ENCODE data around the gene ALDH1A3. TPM values are rescaled to one million over a fixed set of nuclear protein-coding genes. Genes with fewer than 3 reads are reported as not detected.

Gene ALDH1A3
- total and polyA plus RNA-seq, 7 donors = 8.6 to 71.2 (median 36.4) TPM

GRCh38 chr15:100958326-100959065, 78.9 kb downstream of the ALDH1A3 start:
- WGBS, 2 donors = 60 to 74% methylated on average over 10 of the region's 10 CpGs
- Histone ChIP-seq H3K27ac (peak overlapping the region in 1 of 4 donors; percentile 8), H3K4me1 (peaks cover 0 to 19% (median 16%) of the 10 kb centered on the region in 4 donors), H3K27me3 (no peaks in the 10 kb centered on the region), H3K9me3 (no peaks in the 10 kb centered on the region), H3K4me3 (no peak overlapping the region), H3K36me3 (no peaks in the 10 kb centered on the region)
- no peak for DNase-seq
- TF ChIP-seq POLR2A (IDR thresholded peaks at IDR 0.05) (no peak), EP300 (IDR thresholded peaks at IDR 0.05) (no peak), POLR2AphosphoS5 (IDR thresholded peaks at IDR 0.05) (no peak), CTCF (IDR thresholded peaks at IDR 0.05) (no peak)
- intact Hi-C loops (cut with DNase I) = no loop called here

- Histone ChIP-seq H3K4me3 (no peak overlapping the region), H3K27ac (peak overlapping the region in 1 of 4 donors; percentile 8), H3K36me3 (no peaks in the 10 kb centered on the region), H3K9me3 (no peaks in the 10 kb centered on the region), H3K27me3 (no peaks in the 10 kb centered on the region), H3K4me1 (peaks cover 0 to 19% (median 16%) of the 10 kb centered on the region in 4 donors)
- intact Hi-C loops (cut with DNase I) = no loop called here
- WGBS, 2 donors = 80 to 87% methylated on average over 14 of the region's 14 CpGs
- TF ChIP-seq CTCF (IDR thresholded peaks at IDR 0.05) = no peak
- no peak for TF ChIP-seq EP300 (IDR thresholded peaks at IDR 0.05)
- TF ChIP-seq POLR2A (IDR thresholded peaks at IDR 0.05) = no peak
- no peak for TF ChIP-seq POLR2AphosphoS5 (IDR thresholded peaks at IDR 0.05)
- no peak for DNase-seq
Measured at GRCh38 chr15:100959066-100960050, 79.7 kb downstream of the ALDH1A3 start.

Small RNA genes lying within 50 kb of the gene (small RNA-seq; reads per million reads assigned to genes)
- gene AC015712.3 = 0 reads per million in 3 donors

Other genes with a start within 250 kb of the ALDH1A3 start
- gene LRRK1, start 39.5 kb downstream of the ALDH1A3 start, total RNA-seq = 10 to 100 TPM in 2 of 4 donors, 1 to 10 TPM in 2; 7.1 to 27.4 (median 9.2) TPM
- 10 to 100 TPM in 2 of 3 donors, 1 to 10 TPM in 1; 9.6 to 22.6 (median 10.2) TPM for gene LRRK1, start 39.5 kb downstream of the ALDH1A3 start, polyA plus RNA-seq